Smooth muscle cell (in vitro differentiated cells): Measurements from ENCODE around the gene SLC17A9. TPM values are rescaled to one million over a fixed set of nuclear protein-coding genes. Genes with fewer than 3 reads are reported as not detected.

Experiments
- DNase-seq: peaks from one replicate; lab custom pipeline; 2025; ENCODE audit not compliant: unreplicated experiment; lab: John Stamatoyannopoulos, UW
- H2AFZ ChIP-seq: fragments of 200-600 bp; sonication (generic); 2 replicates; pipeline ENCODE4 v1.6.0; 2016; ENCODE audit warnings: antibody characterized with exemption, low read depth, mild to moderate bottlenecking
- H3F3A ChIP-seq: fragments of 200-600 bp; sonication (generic); 2 replicates; pipeline ENCODE4 v1.6.0; 2017; ENCODE audit warnings: antibody characterized with exemption, low read depth
- H3K27ac ChIP-seq: fragments of 200-600 bp; sonication (generic); 2 replicates; pipeline ENCODE4 v1.5.1; 2016; ENCODE audit warnings: low read depth, mild to moderate bottlenecking
- H3K27me3 ChIP-seq: fragments of 200-600 bp; sonication (generic); 2 replicates; pipeline ENCODE4 v1.6.1; 2016; ENCODE audit warnings: low read depth, mild to moderate bottlenecking
- H3K36me3 ChIP-seq: fragments of 200-600 bp; sonication (generic); 2 replicates; pipeline ENCODE4 v1.5.1; 2016; ENCODE audit warnings: low read depth
- H3K4me1 ChIP-seq: fragments of 200-600 bp; sonication (generic); 2 replicates; pipeline ENCODE4 v1.5.1; 2016; ENCODE audit warnings: low read depth
- H3K4me2 ChIP-seq: fragments of 200-600 bp; sonication (generic); 2 replicates; pipeline ENCODE4 v1.6.0; 2016; ENCODE audit warnings: mild to moderate bottlenecking
- H3K4me3 ChIP-seq: fragments of 200-600 bp; sonication (generic); 2 replicates; pipeline ENCODE4 v1.5.1; 2016; ENCODE audit warnings: mild to moderate bottlenecking
- H3K79me2 ChIP-seq: fragments of 200-600 bp; sonication (generic); 2 replicates; pipeline ENCODE4 v1.6.0; 2016; ENCODE audit warnings: low read depth, mild to moderate bottlenecking
- H3K9ac ChIP-seq: fragments of 200-600 bp; sonication (generic); 2 replicates; pipeline ENCODE4 v1.6.0; 2016; ENCODE audit warnings: low read depth
- H3K9me3 ChIP-seq: fragments of 200-600 bp; sonication (generic); replicated peaks from 2 replicates; pipeline ENCODE4 v1.5.1; 2016; ENCODE audit warnings: low read depth
- H4K20me1 ChIP-seq: fragments of 200-600 bp; sonication (generic); 2 replicates; pipeline ENCODE4 v1.6.0; 2016; ENCODE audit warnings: low read depth
- WGBS: methylation state at CpG from one replicate; pipeline ENCODE4 v1.1.7; 2016; ENCODE audit warnings: low lambda C conversion rate; 5-methylcytosine and 5-hydroxymethylcytosine counted together
- polyA plus RNA-seq: library from polyadenylated mRNA; unstranded; fragments of >200 nt; fragmentation: Nextera tagmentation; extraction: Ambion mirVana; gene quantifications from 2 replicates; pipeline ENCODE4 v1.2.1, GENCODE V29; 2016
- total RNA-seq: library from RNA; depleted of rRNA; stranded (reverse); fragments of >200 nt; gene quantifications from 2 replicates; pipeline ENCODE4 v1.2.3, GENCODE V29; 2014
- TF ChIP-seq, protein P1 (sequence below): fragments of 200-600 bp; sonication (generic); IDR thresholded peaks from 2 replicates; pipeline ENCODE4 v1.5.1; 2017; ENCODE audit warnings: borderline replicate concordance, mild to moderate bottlenecking, antibody characterized with exemption; ENCODE audit not compliant: insufficient read depth, poor library complexity, severe bottlenecking

Gene SLC17A9
- total and polyA plus RNA-seq, 2 experiments from 2014 or later, result 32.5 to 96.7 TPM

DNA sequence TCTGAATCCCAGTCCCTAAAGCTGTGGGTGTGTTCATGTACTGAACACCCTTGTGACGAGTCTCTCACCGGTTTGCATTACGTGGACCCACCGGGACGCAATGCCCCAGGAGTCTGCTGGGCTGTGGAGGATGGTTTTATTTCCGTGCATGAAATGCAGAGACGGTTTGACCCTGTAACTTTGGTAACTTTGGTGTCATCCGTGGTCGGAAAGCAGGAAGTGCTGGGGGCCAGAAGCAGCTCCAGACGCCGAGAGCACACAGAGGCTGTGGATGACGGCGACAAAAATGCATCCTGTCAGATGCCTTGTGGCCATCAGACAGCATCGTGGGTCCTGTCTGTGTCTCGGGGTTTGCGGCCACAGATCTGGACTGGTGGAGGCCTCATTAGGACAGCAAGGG, 47.1 kb downstream of the SLC17A9 start:
- WGBS, result 88% methylated on average over 16 of the region's 16 CpGs
- DNase-seq, result no peak
- TF ChIP-seq, protein P1, sequence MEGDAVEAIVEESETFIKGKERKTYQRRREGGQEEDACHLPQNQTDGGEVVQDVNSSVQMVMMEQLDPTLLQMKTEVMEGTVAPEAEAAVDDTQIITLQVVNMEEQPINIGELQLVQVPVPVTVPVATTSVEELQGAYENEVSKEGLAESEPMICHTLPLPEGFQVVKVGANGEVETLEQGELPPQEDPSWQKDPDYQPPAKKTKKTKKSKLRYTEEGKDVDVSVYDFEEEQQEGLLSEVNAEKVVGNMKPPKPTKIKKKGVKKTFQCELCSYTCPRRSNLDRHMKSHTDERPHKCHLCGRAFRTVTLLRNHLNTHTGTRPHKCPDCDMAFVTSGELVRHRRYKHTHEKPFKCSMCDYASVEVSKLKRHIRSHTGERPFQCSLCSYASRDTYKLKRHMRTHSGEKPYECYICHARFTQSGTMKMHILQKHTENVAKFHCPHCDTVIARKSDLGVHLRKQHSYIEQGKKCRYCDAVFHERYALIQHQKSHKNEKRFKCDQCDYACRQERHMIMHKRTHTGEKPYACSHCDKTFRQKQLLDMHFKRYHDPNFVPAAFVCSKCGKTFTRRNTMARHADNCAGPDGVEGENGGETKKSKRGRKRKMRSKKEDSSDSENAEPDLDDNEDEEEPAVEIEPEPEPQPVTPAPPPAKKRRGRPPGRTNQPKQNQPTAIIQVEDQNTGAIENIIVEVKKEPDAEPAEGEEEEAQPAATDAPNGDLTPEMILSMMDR, result no peak
- H3K4me1 ChIP-seq, result no peaks in the 10 kb centered on the region
- no peak overlapping the region for H3K4me3 ChIP-seq
- H3K79me2 ChIP-seq, result no peaks in the 10 kb centered on the region
- H3K4me2 ChIP-seq, result no peak overlapping the region
- no peak overlapping the region for H3K27ac ChIP-seq
- H3F3A ChIP-seq, result no peaks in the 10 kb centered on the region
- no peak overlapping the region for H3K9ac ChIP-seq
- H4K20me1 ChIP-seq, result no peaks in the 10 kb centered on the region
- peaks cover 58% of the 10 kb centered on the region for H3K27me3 ChIP-seq
- H3K9me3 ChIP-seq, result no peaks in the 10 kb centered on the region
- H3K36me3 ChIP-seq, result no peaks in the 10 kb centered on the region
- H2AFZ ChIP-seq, result no peak overlapping the region

DNA sequence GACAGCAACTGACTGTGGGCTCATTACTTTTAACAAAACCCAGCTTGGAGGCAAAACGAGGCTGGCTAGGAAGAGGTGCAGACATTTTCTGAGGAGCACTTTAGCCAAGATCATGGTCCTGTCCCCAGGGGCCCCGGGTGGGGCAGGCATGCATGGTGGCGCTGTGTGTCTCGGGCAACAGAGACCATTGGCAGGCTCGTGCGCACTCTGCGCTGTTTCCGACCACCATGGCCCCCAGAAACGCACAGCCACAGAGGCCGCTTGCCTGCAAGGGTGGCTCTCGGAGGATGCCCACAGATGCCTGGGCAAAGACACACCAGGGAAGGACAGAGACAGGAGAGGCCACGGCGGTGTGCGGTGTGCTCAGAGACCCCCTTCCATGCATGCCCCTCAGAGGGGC, 47.5 kb downstream of the SLC17A9 start:
- no peak overlapping the region for H3K9ac ChIP-seq
- no peaks in the 10 kb centered on the region for H3K4me1 ChIP-seq
- H3K79me2 ChIP-seq, result no peaks in the 10 kb centered on the region
- no peaks in the 10 kb centered on the region for H4K20me1 ChIP-seq
- no peak for DNase-seq
- H3K9me3 ChIP-seq, result no peaks in the 10 kb centered on the region
- H3K27me3 ChIP-seq, result peaks cover 63% of the 10 kb centered on the region
- H3K36me3 ChIP-seq, result no peaks in the 10 kb centered on the region
- no peak overlapping the region for H3K27ac ChIP-seq
- no peak overlapping the region for H3K4me2 ChIP-seq
- no peak overlapping the region for H2AFZ ChIP-seq
- no peaks in the 10 kb centered on the region for H3F3A ChIP-seq
- TF ChIP-seq, protein P1, result no peak
- H3K4me3 ChIP-seq, result no peak overlapping the region
- 92% methylated on average over 14 of the region's 14 CpGs for WGBS

DNA sequence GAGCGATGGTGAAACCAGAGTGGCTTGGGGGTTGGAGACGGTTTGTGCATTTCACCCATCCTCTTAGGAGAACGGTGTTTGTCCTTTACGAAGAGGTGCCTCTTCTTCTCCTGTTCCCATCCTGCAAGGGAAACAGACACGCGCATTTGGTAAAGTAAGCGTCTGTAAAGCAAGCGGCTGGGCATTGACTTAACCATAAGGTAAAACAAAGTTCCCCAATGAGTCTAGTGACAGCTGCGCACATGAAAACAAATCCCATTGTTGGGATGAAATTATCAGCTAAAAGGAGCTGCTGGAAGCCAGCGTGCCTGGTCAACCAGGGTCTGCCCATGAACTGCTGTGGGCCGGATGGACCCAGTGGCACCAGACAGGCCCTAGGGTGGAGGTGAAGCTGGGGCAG, 48.4 kb downstream of the SLC17A9 start:
- H3K36me3 ChIP-seq, result no peaks in the 10 kb centered on the region
- H4K20me1 ChIP-seq, result no peaks in the 10 kb centered on the region
- 78% methylated on average over 11 of the region's 11 CpGs for WGBS
- no peaks in the 10 kb centered on the region for H3F3A ChIP-seq
- H2AFZ ChIP-seq, result no peak overlapping the region
- no peak overlapping the region for H3K4me2 ChIP-seq
- H3K9ac ChIP-seq, result no peak overlapping the region
- no peaks in the 10 kb centered on the region for H3K4me1 ChIP-seq
- H3K27ac ChIP-seq, result no peak overlapping the region
- DNase-seq, result no peak
- TF ChIP-seq, protein P1, result no peak
- no peak overlapping the region for H3K4me3 ChIP-seq
- H3K27me3 ChIP-seq, result peaks cover 72% of the 10 kb centered on the region
- H3K9me3 ChIP-seq, result no peaks in the 10 kb centered on the region
- H3K79me2 ChIP-seq, result no peaks in the 10 kb centered on the region

DNA sequence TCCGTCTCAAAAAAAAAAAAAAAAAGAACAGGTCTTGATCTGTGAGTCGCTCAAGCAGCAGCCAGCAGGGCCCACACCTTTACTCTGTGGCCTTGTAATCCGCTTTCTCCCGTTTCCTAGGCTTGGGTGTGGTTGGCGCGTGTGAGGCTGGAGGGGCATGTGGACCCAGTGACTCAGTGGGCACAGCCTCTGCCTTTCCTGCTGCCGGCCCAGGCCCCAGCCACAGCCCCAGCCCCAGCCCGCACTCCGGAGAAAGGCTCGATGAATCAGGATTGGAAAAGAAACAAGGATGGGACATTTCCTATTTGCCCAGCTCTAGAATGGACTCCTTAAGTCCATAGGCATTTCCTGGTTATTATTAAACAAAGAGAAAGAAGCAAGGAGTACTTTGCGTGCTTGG, 50.0 kb downstream of the SLC17A9 start:
- Histone ChIP-seq H4K20me1 (no peaks in the 10 kb centered on the region), H3K27ac (no peak overlapping the region), H2AFZ (no peak overlapping the region), H3K4me3 (no peak overlapping the region), H3K27me3 (peaks cover 84% of the 10 kb centered on the region), H3K4me2 (no peak overlapping the region), H3K9me3 (no peaks in the 10 kb centered on the region), H3F3A (no peaks in the 10 kb centered on the region), H3K36me3 (no peaks in the 10 kb centered on the region), H3K79me2 (no peaks in the 10 kb centered on the region), H3K4me1 (no peaks in the 10 kb centered on the region), H3K9ac (no peak overlapping the region)
- 88% methylated on average over 11 of the region's 11 CpGs for WGBS
- no peak for DNase-seq
- TF ChIP-seq, protein P1, result no peak
